Aorta (tissue), 5 donors: ENCODE results near the gene PARVG. TPM values are rescaled to one million over a fixed set of nuclear protein-coding genes. Genes with fewer than 3 reads are reported as not detected.

Experiments
- ATAC-seq: fragments of 200-7000 bp; cut with Tn5 transposase; one replicate; pipeline ENCODE4 v1.9.1; 2022; ENCODE audit warnings: moderate library complexity; ENCODE audit not compliant: low FRiP score
- DNase-seq, 2 donors: peaks; one replicate each; pipeline ENCODE4 v3.0.0-alpha.2; 2020
- H3K27ac ChIP-seq, 2 donors: one replicate each; pipeline ENCODE4 v1.5.1; 2013; ENCODE audit warnings: low read length in 2 of 2, mild to moderate bottlenecking in 2 of 2, moderate library complexity in 2 of 2, control low read depth in 1 of 2, inconsistent platforms in 1 of 2, low read depth in 1 of 2
- H3K27me3 ChIP-seq, 2 donors: one replicate each; pipeline ENCODE4 v1.6.1; 2013; ENCODE audit warnings: control low read depth in 1 of 2, low read length in 1 of 2, mild to moderate bottlenecking in 1 of 2, moderate library complexity in 1 of 2; ENCODE audit not compliant: insufficient read depth in 2 of 2, control insufficient read depth in 1 of 2
- H3K36me3 ChIP-seq, 2 donors: one replicate each; pipeline ENCODE4 v1.6.1; 2013; ENCODE audit warnings: control low read depth in 1 of 2, low read length in 1 of 2, mild to moderate bottlenecking in 1 of 2; ENCODE audit not compliant: insufficient read depth in 2 of 2, control insufficient read depth in 1 of 2
- H3K4me1 ChIP-seq, 2 donors: one replicate each; pipeline ENCODE4 v1.6.1; 2013; ENCODE audit warnings: low read length in 2 of 2, control low read depth in 1 of 2, mild to moderate bottlenecking in 1 of 2, moderate library complexity in 1 of 2; ENCODE audit not compliant: insufficient read depth in 2 of 2, control insufficient read depth in 1 of 2
- H3K4me3 ChIP-seq, 2 donors: one replicate each; pipeline ENCODE4 v1.5.1; 2013; ENCODE audit warnings: low read length in 2 of 2, control low read depth in 1 of 2, mild to moderate bottlenecking in 1 of 2
- H3K9me3 ChIP-seq: one replicate; pipeline ENCODE4 v1.6.1; 2013; ENCODE audit warnings: mild to moderate bottlenecking, low read length; ENCODE audit not compliant: control insufficient read depth
- WGBS, 2 donors: extraction: QIAGEN DNeasy Blood & Tissue Kit; methylation state at CpG; one replicate each; pipeline ENCODE4 v1.1.7; 2013; 5-methylcytosine and 5-hydroxymethylcytosine counted together
- intact Hi-C, 2 donors: fragments of 100-400 bp; cut with DNase I; formaldehyde crosslinking; loops; one replicate each; pipeline versions ENCODE4 v1.14.2 to v1.15.0; 2022
- polyA plus RNA-seq, 2 donors: library from polyadenylated mRNA; stranded (reverse); fragments of 200-250 nt; gene quantifications; one replicate each; pipeline ENCODE4 v1.2.3, GENCODE V29; 2013
- total RNA-seq, 2 donors: library from RNA; stranded (reverse); fragmentation: NEBNext Ultra II Directional; extraction: Animal tissue kit (Norgen Biotek cat#: 25700); gene quantifications; one replicate each; pipeline ENCODE4 v1.2.1, GENCODE V29; 2021
- donor health status: healthy with polysubstance abuse.
- donor health status: Bipolar disorder and iron deficiency.
- donor health status: DM: no; HTN: no; CAD: no.
- donor health status: DM: no; HTN: no; CAD: no.
- donor health status: DM: yes; HTN: yes; CAD: no.

PARVG gene
- total and polyA plus RNA-seq, 4 donors, result 3.5 to 29.7 (median 16.4) TPM

DNA sequence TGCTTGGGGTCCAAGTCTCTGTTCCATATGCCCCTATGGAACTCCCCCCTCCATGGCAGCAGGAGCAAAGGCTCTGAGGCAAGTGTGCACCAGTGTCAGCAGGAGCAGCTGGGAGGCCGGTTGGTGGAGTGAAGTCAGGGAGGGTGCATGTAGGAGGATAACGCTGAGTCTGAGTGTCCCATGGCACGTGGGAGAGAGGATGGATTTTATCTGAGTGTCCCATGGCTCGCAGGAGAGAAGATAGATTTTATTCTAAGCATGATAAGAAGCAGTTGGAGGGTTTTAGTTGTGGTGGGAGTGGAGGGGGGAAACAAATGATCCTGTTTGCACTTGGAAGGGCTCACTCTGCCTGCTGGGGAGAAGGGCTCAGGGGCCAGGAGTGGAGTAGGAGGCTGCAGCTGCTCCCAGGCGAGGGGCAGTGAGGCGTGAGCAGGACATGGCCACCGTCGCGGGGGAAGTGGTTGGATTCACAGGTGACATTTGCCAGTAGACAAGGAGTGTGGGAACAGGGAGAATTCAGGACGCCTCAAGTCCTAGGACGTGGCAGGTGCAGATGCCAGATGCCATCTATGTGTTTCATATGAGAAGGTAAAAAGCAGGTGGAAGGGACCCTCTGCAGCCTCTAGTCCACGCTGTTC lies 33.6 kb upstream of the PARVG start:
- no peaks in the 10 kb centered on the region for H3K4me1 ChIP-seq
- no peak overlapping the region for H3K27ac ChIP-seq
- intact Hi-C loops, result no loop called here
- no peaks in the 10 kb centered on the region for H3K27me3 ChIP-seq
- 93 to 97% methylated on average over 12 of the region's 12 CpGs for WGBS, 2 donors
- no peaks in the 10 kb centered on the region for H3K9me3 ChIP-seq
- no peak for ATAC-seq
- H3K4me3 ChIP-seq, result no peak overlapping the region
- peak in 1 of 2 donors; percentile 34 for DNase-seq
- H3K36me3 ChIP-seq, result no peaks in the 10 kb centered on the region

DNA sequence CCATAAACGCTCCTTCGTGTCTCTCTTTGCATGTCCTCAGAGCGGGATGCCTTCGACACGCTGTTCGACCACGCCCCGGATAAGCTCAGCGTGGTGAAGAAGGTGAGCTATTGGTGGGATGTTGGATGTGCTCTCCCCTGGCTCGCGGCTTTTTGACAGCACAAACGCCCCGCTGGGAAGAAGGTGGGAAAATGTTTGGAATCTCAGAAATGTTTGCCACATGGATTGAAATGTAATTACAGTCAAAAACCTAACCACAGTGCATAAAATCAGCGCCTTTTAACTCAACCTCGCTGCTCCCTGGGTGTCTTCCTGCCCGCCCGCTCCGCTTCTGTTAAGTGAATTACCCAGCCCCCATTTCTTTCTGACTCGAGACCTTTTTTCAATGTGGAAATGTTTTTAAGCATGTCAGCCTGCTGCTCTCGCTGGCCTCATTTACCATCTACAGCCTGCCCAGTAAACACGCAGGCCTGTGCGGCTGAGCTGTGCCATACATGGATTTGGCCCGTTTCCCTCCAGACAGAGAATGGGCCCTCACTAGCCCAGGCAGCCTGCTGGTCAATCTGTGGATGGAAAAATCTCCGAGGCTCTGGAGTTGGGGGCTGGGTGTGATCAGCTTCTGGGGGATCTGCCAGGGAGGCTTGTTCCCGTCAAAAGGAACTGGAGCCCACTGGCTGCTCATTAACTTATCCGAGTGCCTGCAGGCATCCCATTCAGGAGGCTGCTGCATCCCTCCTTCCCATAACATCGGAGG lies 32.7 kb upstream of the PARVG start:
- DNase-seq, result no peak
- Histone ChIP-seq H3K27me3 (no peaks in the 10 kb centered on the region), H3K27ac (no peak overlapping the region), H3K9me3 (no peaks in the 10 kb centered on the region), H3K36me3 (no peaks in the 10 kb centered on the region), H3K4me3 (no peak overlapping the region), H3K4me1 (no peaks in the 10 kb centered on the region)
- no peak for ATAC-seq
- intact Hi-C loops, result no loop called here
- WGBS, 2 donors, result 62 to 65% methylated on average over 27 of the region's 27 CpGs

- Histone ChIP-seq H3K36me3 (no peaks in the 10 kb centered on the region), H3K27me3 (no peaks in the 10 kb centered on the region), H3K27ac (no peak overlapping the region), H3K4me1 (no peaks in the 10 kb centered on the region), H3K9me3 (no peaks in the 10 kb centered on the region), H3K4me3 (no peak overlapping the region)
- intact Hi-C loops, result no loop called here
- no peak for ATAC-seq
- 70 to 73% methylated on average over 4 of the region's 4 CpGs for WGBS, 2 donors
- DNase-seq, result no peak
Observed at GRCh38 chr22:44151676-44152075, 29.0 kb upstream of the PARVG start.

DNA sequence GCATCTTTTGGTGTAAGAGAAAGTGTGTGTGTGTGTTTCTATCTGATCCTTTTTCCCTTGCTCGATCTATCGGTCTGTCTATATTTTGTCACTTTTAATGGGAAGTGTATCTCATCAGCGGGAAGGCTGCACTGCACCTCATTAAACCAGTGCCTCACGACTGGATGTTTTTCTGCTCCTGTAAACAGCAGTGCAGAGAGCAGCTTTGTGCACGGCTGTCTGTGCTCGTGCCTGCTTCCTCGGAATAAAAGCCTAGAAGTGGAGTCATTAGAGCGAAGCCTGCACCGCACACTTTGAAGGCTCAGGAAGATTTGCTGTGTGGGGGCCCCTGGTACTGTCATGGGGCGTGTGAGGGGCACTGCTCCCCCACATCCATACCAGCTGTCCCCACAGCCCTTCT lies 27.0 kb upstream of the PARVG start:
- 93 to 94% methylated on average over 10 of the region's 10 CpGs for WGBS, 2 donors
- Histone ChIP-seq H3K4me1 (no peaks in the 10 kb centered on the region), H3K36me3 (no peaks in the 10 kb centered on the region), H3K9me3 (no peaks in the 10 kb centered on the region), H3K4me3 (no peak overlapping the region), H3K27ac (no peak overlapping the region), H3K27me3 (no peaks in the 10 kb centered on the region)
- DNase-seq (peak in 1 of 2 donors; percentile 48), ATAC-seq (no peak)
- intact Hi-C loops, result no loop called here

GRCh38 chr22:44154436-44154942 lies 26.2 kb upstream of the PARVG start:
- ATAC-seq, result no peak
- 89 to 93% methylated on average over 2 of the region's 2 CpGs for WGBS, 2 donors
- intact Hi-C loops, result no loop called here
- H3K27me3 ChIP-seq, result no peaks in the 10 kb centered on the region
- H3K27ac ChIP-seq, result no peak overlapping the region
- no peak for DNase-seq
- H3K4me3 ChIP-seq, result no peak overlapping the region
- H3K4me1 ChIP-seq, result no peaks in the 10 kb centered on the region
- no peaks in the 10 kb centered on the region for H3K36me3 ChIP-seq
- H3K9me3 ChIP-seq, result no peaks in the 10 kb centered on the region

DNA sequence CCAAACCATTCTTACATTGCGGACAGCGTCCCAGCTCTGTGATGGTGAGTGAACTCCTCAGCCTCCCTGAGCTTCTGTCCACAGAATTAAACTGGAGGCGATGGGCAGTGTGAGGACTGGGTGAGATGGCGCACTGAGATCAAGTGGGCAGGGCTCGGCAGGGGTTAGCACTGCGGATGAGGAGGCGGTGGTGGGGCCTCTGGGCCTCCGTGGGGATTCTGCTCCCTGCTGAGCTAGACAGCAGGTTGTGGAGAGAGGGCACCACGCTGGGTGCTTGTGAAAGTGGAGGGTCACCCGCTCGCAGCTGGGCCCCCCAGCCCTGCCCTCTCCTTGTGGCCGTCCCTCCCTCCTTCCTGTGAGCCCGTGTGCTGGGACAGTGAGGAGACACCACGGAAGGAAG lies 25.6 kb upstream of the PARVG start:
- Histone ChIP-seq H3K27ac (no peak overlapping the region), H3K9me3 (no peaks in the 10 kb centered on the region), H3K36me3 (no peaks in the 10 kb centered on the region), H3K4me1 (no peaks in the 10 kb centered on the region), H3K27me3 (no peaks in the 10 kb centered on the region), H3K4me3 (no peak overlapping the region)
- no peak for ATAC-seq
- WGBS, 2 donors, result 94 to 98% methylated on average over 13 to 14 of the region's 14 CpGs
- intact Hi-C loops, result no loop called here
- DNase-seq, result no peak

- no peaks in the 10 kb centered on the region for H3K4me1 ChIP-seq
- intact Hi-C loops, result no loop called here
- no peaks in the 10 kb centered on the region for H3K27me3 ChIP-seq
- ATAC-seq (no peak), DNase-seq (no peak)
- no peaks in the 10 kb centered on the region for H3K9me3 ChIP-seq
- no peak overlapping the region for H3K4me3 ChIP-seq
- no peaks in the 10 kb centered on the region for H3K36me3 ChIP-seq
- no peak overlapping the region for H3K27ac ChIP-seq
- 87% methylated on average over 13 of the region's 13 CpGs for WGBS, 2 donors
Observed at GRCh38 chr22:44157916-44158618, 22.7 kb upstream of the PARVG start.

DNA sequence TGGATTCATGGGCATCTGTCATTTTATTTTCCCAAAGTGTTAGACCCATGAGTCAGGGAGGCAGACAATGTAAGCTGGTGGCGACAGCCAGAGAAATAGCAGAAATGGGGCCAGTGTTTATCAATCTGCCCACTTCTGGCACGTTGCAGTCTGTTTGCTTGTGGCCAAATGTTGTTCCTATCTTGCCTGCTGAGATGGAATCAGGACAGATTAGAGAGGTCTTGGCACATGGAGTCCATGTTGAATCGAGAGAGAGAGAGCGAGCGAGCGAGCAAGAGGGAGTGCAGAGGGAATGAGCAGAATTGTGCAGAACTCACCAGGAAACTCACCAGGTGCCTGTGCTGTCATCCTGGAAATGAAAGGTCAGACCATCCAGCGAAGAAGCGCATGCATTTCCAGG lies 21.9 kb upstream of the PARVG start:
- Histone ChIP-seq H3K4me1 (no peaks in the 10 kb centered on the region), H3K27me3 (no peaks in the 10 kb centered on the region), H3K4me3 (no peak overlapping the region), H3K36me3 (no peaks in the 10 kb centered on the region), H3K27ac (no peak overlapping the region), H3K9me3 (no peaks in the 10 kb centered on the region)
- ATAC-seq (no peak), DNase-seq (no peak)
- WGBS, 2 donors, result 11 to 17% methylated on average over 8 of the region's 8 CpGs
- intact Hi-C loops, result no loop called here
